Testis (tissue), 2 donors: ENCODE data around the gene XRCC4.

Experiments
- CTCF ChIP-seq, 3 experiments: fragments of 450-650 bp in 2 of 3; fragments of 200-600 bp in 1 of 3; sonication (generic) in 1 of 3; IDR thresholded peaks; one replicate each; pipeline ENCODE4 v1.5.1; 2016 to 2019; ENCODE audit warnings: antibody characterized with exemption in 3 of 3, mild to moderate bottlenecking in 2 of 3, moderate library complexity in 1 of 3
- POLR2A ChIP-seq: fragments of 450-650 bp; IDR thresholded peaks from one replicate; pipeline ENCODE4 v1.6.1; 2017; ENCODE audit warnings: antibody characterized with exemption, mild to moderate bottlenecking, moderate library complexity

DNA sequence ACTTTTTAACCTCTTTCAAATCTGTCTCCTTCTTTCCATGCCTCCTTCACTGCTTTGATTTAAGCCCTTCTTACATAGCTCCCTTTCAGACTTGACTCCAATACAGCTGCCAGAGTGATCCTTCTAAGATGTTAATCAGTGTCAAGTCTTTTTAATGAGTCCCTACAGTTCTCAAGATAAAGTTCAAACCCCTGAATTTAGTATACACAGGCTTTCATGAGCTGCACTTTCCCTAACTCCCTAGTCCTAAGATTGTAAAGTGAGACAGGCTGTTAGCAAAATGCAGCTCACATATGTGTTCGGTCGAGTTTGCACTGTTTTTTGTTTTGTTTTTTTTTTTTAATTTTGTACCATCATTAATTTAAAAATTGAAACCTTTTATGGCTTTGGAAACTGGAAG lies 203.8 kb downstream of the XRCC4 start:
- TF ChIP-seq POLR2A (no peak), CTCF (IDR thresholded peaks at IDR 0.05) (no peak)
